Peyer's patch (tissue), 4 donors: ENCODE measurements around the gene TFF1.

Experiments
- POLR2A ChIP-seq, 2 donors: fragments of 450-650 bp; IDR thresholded peaks; one replicate each; pipeline ENCODE4 v1.5.1; 2017; ENCODE audit warnings: antibody characterized with exemption in 2 of 2, mild to moderate bottlenecking in 2 of 2, moderate library complexity in 2 of 2
- TF ChIP-seq, protein P1 (sequence below), 6 experiments: fragments of 450-650 bp in 4 of 6; fragments of 200-600 bp in 2 of 6; sonication (generic) in 1 of 6; IDR thresholded peaks; one replicate each; pipeline ENCODE4 v1.5.1; 2017 to 2019; ENCODE audit warnings: antibody characterized with exemption in 6 of 6, mild to moderate bottlenecking in 3 of 6, moderate library complexity in 1 of 6

DNA sequence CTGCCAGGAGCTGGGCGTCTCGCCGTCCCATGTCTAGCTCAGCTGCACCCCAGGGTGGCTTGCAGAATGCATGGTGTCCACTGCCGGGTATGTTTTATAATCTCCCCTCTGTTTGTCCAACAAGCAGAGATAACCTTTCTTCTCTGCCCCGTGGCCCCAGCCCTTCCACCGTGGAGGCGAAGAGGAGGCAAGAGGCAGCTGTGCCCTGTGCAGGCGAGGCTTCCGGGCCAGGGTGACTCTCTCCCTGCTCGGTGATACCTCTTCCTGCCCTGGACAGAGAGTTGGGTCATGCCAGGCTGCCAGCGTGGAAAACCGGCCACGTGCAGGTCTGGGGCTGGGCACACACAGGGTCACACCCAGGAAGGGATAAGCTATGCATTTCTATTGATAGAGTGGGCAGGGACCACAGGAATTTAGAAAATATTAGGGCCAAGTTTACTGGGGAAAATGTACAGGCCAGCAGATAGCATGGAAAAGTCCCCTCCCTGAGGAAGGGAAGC is 15.4 kb downstream of the TFF1 start, which contains the start of gene TFF2:
- TF ChIP-seq, protein P1, sequence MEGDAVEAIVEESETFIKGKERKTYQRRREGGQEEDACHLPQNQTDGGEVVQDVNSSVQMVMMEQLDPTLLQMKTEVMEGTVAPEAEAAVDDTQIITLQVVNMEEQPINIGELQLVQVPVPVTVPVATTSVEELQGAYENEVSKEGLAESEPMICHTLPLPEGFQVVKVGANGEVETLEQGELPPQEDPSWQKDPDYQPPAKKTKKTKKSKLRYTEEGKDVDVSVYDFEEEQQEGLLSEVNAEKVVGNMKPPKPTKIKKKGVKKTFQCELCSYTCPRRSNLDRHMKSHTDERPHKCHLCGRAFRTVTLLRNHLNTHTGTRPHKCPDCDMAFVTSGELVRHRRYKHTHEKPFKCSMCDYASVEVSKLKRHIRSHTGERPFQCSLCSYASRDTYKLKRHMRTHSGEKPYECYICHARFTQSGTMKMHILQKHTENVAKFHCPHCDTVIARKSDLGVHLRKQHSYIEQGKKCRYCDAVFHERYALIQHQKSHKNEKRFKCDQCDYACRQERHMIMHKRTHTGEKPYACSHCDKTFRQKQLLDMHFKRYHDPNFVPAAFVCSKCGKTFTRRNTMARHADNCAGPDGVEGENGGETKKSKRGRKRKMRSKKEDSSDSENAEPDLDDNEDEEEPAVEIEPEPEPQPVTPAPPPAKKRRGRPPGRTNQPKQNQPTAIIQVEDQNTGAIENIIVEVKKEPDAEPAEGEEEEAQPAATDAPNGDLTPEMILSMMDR (IDR thresholded peaks at IDR 0.05), result no peak
- TF ChIP-seq POLR2A (IDR thresholded peaks at IDR 0.05), result no peak
